Activated CD8-positive, alpha-beta memory T cell treated with anti-CD3 and anti-CD28 coated beads for 36 hours (primary cell): ENCODE results near the gene CNRIP1. TPM values are rescaled to one million over a fixed set of nuclear protein-coding genes. Genes with fewer than 3 reads are reported as not detected.

Experiments used
- CTCF ChIA-PET: fragments of 350-600 bp; sonication (Branson Sonifier 250); formaldehyde crosslinking; loops from one replicate; lab custom pipeline; 2021; ENCODE audit warnings: antibody characterized with exemption; lab: Charles Lee
- POLR2A ChIA-PET: fragments of 350-600 bp; sonication (Branson Sonifier 250); formaldehyde crosslinking; loops from one replicate; lab custom pipeline; 2021; ENCODE audit warnings: antibody characterized with exemption; lab: Charles Lee
- total RNA-seq, 2 experiments: library from RNA; stranded (reverse); gene quantifications; one replicate each; pipeline ENCODE4 v1.2.3, GENCODE V29; 2021

Gene CNRIP1
- total RNA-seq, 2 experiments from 2014 or later = not detected

GRCh38 chr2:68302281-68302875, 17.4 kb downstream of the CNRIP1 start:
- ChIA-PET POLR2A (no interaction called here), CTCF (interaction anchor here (0.7 to 1.1 kb wide), 2 partner anchors 19 to 46 kb away, joined by 3 read pairs; no protein-coding TSS in a partner anchor)

- CTCF ChIA-PET = interaction anchor here (1.7 kb wide), 1 partner anchor 146 kb away, joined by 4 read pairs; no protein-coding TSS in a partner anchor
- POLR2A ChIA-PET = no interaction called here
Measured at GRCh38 chr2:68295516-68295915, 24.2 kb downstream of the CNRIP1 start.

GRCh38 chr2:68294913-68295312, 24.8 kb downstream of the CNRIP1 start:
- CTCF ChIA-PET = interaction anchor here (1.0 to 1.7 kb wide), 2 partner anchors 146 to 173 kb away, joined by 4 read pairs; no protein-coding TSS in a partner anchor
- POLR2A ChIA-PET = interaction anchor here (0.5 kb wide), 1 partner anchor 10 kb away, joined by 5 read pairs; no protein-coding TSS in a partner anchor

- CTCF ChIA-PET = interaction anchor here (1.0 kb wide), 1 partner anchor 172 kb away, joined by 4 read pairs; no protein-coding TSS in a partner anchor
- POLR2A ChIA-PET = interaction anchor here (0.5 kb wide), 1 partner anchor 9 kb away, joined by 5 read pairs; no protein-coding TSS in a partner anchor
Measured at GRCh38 chr2:68294187-68294586, 25.6 kb downstream of the CNRIP1 start.

GRCh38 chr2:68293755-68294154, 26.0 kb downstream of the CNRIP1 start:
- POLR2A ChIA-PET = no interaction called here
- CTCF ChIA-PET = interaction anchor here (1.7 kb wide), 1 partner anchor 11 kb away, joined by 9 read pairs; no protein-coding TSS in a partner anchor

- CTCF ChIA-PET = interaction anchor here (1.7 kb wide), 1 partner anchor 10 kb away, joined by 9 read pairs; no protein-coding TSS in a partner anchor
- POLR2A ChIA-PET = no interaction called here
Measured at GRCh38 chr2:68293024-68293423, 26.7 kb downstream of the CNRIP1 start.

- ChIA-PET CTCF (interaction anchor here (0.7 to 1.7 kb wide), 4 partner anchors 9 to 170 kb away, joined by 3 to 9 read pairs (median 4); no protein-coding TSS in a partner anchor), POLR2A (no interaction called here)
Measured at GRCh38 chr2:68292108-68292710, 27.5 kb downstream of the CNRIP1 start.

- ChIA-PET CTCF (interaction anchor here (1.1 to 1.3 kb wide), 2 partner anchors 25 to 169 kb away, joined by 3 to 6 read pairs; no protein-coding TSS in a partner anchor), POLR2A (interaction anchor here (0.7 kb wide), 1 partner anchor 13 kb away, joined by 11 read pairs; no protein-coding TSS in a partner anchor)
Measured at GRCh38 chr2:68291314-68291713, 28.4 kb downstream of the CNRIP1 start.

GRCh38 chr2:68290901-68291300, 28.8 kb downstream of the CNRIP1 start:
- CTCF ChIA-PET = no interaction called here
- POLR2A ChIA-PET = no interaction called here

- ChIA-PET POLR2A (no interaction called here), CTCF (no interaction called here)
Measured at GRCh38 chr2:68287580-68288441, 31.9 kb downstream of the CNRIP1 start.

- ChIA-PET CTCF (interaction anchor here (1.4 to 1.5 kb wide), 2 partner anchors 89 to 163 kb away, joined by 4 to 5 read pairs; no protein-coding TSS in a partner anchor), POLR2A (interaction anchor here (0.6 kb wide), 1 partner anchor 10 kb away, joined by 5 read pairs; no protein-coding TSS in a partner anchor)
Measured at GRCh38 chr2:68284896-68285295, 34.9 kb downstream of the CNRIP1 start.

- ChIA-PET CTCF (interaction anchor here (0.8 to 1.8 kb wide), 8 partner anchors 9 to 161 kb away, joined by 3 to 9 read pairs (median 4); partner anchors contain the start of gene CNRIP1), POLR2A (no interaction called here)
Measured at GRCh38 chr2:68283419-68283812, 36.3 kb downstream of the CNRIP1 start.

- POLR2A ChIA-PET = no interaction called here
- CTCF ChIA-PET = interaction anchor here (0.8 to 1.8 kb wide), 11 partner anchors 10 to 166 kb away, joined by 3 to 9 read pairs (median 4); partner anchors contain the start of gene CNRIP1
Measured at GRCh38 chr2:68282811-68283418, 36.8 kb downstream of the CNRIP1 start.

- ChIA-PET CTCF (no interaction called here), POLR2A (no interaction called here)
Measured at GRCh38 chr2:68280796-68281195, 39.0 kb downstream of the CNRIP1 start.

GRCh38 chr2:68280348-68280747, 39.4 kb downstream of the CNRIP1 start:
- CTCF ChIA-PET = no interaction called here
- POLR2A ChIA-PET = no interaction called here

- POLR2A ChIA-PET = no interaction called here
Measured at GRCh38 chr2:68279691-68280090, 40.1 kb downstream of the CNRIP1 start.

GRCh38 chr2:68278169-68278568, 41.6 kb downstream of the CNRIP1 start:
- CTCF ChIA-PET = no interaction called here
- POLR2A ChIA-PET = interaction anchor here (0.6 kb wide), 1 partner anchor 13 kb away, joined by 11 read pairs; no protein-coding TSS in a partner anchor

More at GRCh38 chr2:68279691-68280090, 40.1 kb downstream of the CNRIP1 start:
- CTCF ChIA-PET = no interaction called here

- POLR2A ChIA-PET = no interaction called here
- CTCF ChIA-PET = interaction anchor here (0.6 kb wide), 1 partner anchor 1087 kb away, joined by 3 read pairs; no protein-coding TSS in a partner anchor
Measured at GRCh38 chr2:68274022-68274421, 45.7 kb downstream of the CNRIP1 start.
